ENCODE measurements around the gene ZFYVE27. TPM values are rescaled to one million over a fixed set of nuclear protein-coding genes. Genes with fewer than 3 reads are reported as not detected.

Gene ZFYVE27
- polyA plus RNA-seq, 1 donor from 2014 or later, result 135 TPM

DNA sequence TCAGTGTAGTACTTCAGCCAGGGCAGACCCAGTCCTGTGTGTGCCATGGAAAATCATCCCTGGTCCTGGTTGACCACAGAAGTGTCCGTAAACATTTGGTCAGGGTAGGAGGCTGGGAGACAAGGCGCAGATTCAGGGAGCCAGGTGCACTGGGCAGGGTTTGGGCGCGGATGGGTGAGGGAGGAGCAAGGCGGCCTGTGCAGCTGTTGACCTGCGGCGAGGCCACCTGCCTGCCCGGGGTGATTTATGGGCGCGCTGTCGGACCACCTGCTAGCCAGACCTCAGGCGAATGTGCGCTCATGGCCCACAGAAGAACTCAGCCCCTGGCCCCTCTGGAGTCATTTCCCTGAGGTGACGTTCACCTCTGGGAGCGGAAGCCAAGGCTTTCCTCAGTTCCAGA is 28.3 kb downstream of the ZFYVE27 start:
- H3K27ac ChIP-seq (ENCODE audit: low read length), result no peak overlapping the region
- no peaks in the 10 kb centered on the region for H3K36me3 ChIP-seq (ENCODE audit: insufficient read depth, low read length)
- H3K9me3 ChIP-seq (ENCODE audit: low read length), result no peaks in the 10 kb centered on the region
- H3K4me3 ChIP-seq (ENCODE audit: low read length), result no peak overlapping the region
- H3K79me2 ChIP-seq (replicated peaks; ENCODE audit: insufficient read depth, low read length), result no peaks in the 10 kb centered on the region
- H4K20me1 ChIP-seq (ENCODE audit: insufficient read depth), result no peaks in the 10 kb centered on the region
- no peak overlapping the region for H3K9ac ChIP-seq (ENCODE audit: low read length)
- H3F3A ChIP-seq (ENCODE audit: insufficient read depth, low read length, poor library complexity, severe bottlenecking), result no peaks in the 10 kb centered on the region
- H2AFZ ChIP-seq (ENCODE audit: low read depth, low read length), result no peak overlapping the region
- H3K4me2 ChIP-seq (ENCODE audit: low read length), result no peak overlapping the region
- peaks cover 16% of the 10 kb centered on the region for H3K27me3 ChIP-seq (ENCODE audit: insufficient read depth, low read depth, low read length)
- no peaks in the 10 kb centered on the region for H3K9me2 ChIP-seq (ENCODE audit: insufficient read depth, low read length)
- TF ChIP-seq MXI1 (conservative IDR thresholded peaks at IDR 0.05; ENCODE audit: poor library complexity, severe bottlenecking) (no peak), REST (IDR thresholded peaks at IDR 0.05; ENCODE audit: borderline replicate concordance) (no peak), SMC3 (conservative IDR thresholded peaks at IDR 0.05; ENCODE audit: poor library complexity) (no peak), POLR2AphosphoS5 (IDR thresholded peaks at IDR 0.05) (no peak), EP300 (conservative IDR thresholded peaks at IDR 0.05; ENCODE audit: poor library complexity, severe bottlenecking) (no peak), TAF1 (IDR thresholded peaks at IDR 0.05; ENCODE audit: low read depth) (no peak), EZH2 (IDR thresholded peaks at IDR 0.05; ENCODE audit: borderline replicate concordance, insufficient read depth, low read length, poor library complexity, severe bottlenecking) (no peak), RAD21 (conservative IDR thresholded peaks at IDR 0.05) (no peak)
- TF ChIP-seq, protein P1, sequence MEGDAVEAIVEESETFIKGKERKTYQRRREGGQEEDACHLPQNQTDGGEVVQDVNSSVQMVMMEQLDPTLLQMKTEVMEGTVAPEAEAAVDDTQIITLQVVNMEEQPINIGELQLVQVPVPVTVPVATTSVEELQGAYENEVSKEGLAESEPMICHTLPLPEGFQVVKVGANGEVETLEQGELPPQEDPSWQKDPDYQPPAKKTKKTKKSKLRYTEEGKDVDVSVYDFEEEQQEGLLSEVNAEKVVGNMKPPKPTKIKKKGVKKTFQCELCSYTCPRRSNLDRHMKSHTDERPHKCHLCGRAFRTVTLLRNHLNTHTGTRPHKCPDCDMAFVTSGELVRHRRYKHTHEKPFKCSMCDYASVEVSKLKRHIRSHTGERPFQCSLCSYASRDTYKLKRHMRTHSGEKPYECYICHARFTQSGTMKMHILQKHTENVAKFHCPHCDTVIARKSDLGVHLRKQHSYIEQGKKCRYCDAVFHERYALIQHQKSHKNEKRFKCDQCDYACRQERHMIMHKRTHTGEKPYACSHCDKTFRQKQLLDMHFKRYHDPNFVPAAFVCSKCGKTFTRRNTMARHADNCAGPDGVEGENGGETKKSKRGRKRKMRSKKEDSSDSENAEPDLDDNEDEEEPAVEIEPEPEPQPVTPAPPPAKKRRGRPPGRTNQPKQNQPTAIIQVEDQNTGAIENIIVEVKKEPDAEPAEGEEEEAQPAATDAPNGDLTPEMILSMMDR (IDR thresholded peaks at IDR 0.05; ENCODE audit: poor library complexity, severe bottlenecking), result no peak

GRCh38 chr10:97766106-97766810 is 29.3 kb downstream of the ZFYVE27 start:
- Histone ChIP-seq H3K9me2 (ENCODE audit: insufficient read depth, low read length) (no peaks in the 10 kb centered on the region), H3K4me3 (ENCODE audit: low read length) (no peak overlapping the region), H2AFZ (ENCODE audit: low read depth, low read length) (no peak overlapping the region), H3K27me3 (ENCODE audit: insufficient read depth, low read depth, low read length) (peaks cover 26% of the 10 kb centered on the region), H3K27ac (ENCODE audit: low read length) (no peak overlapping the region), H3K9ac (ENCODE audit: low read length) (no peak overlapping the region), H3K4me2 (ENCODE audit: low read length) (no peak overlapping the region), H3K79me2 (replicated peaks; ENCODE audit: insufficient read depth, low read length) (no peaks in the 10 kb centered on the region), H3K9me3 (ENCODE audit: low read length) (no peaks in the 10 kb centered on the region), H4K20me1 (ENCODE audit: insufficient read depth) (no peaks in the 10 kb centered on the region), H3F3A (ENCODE audit: insufficient read depth, low read length, poor library complexity, severe bottlenecking) (no peaks in the 10 kb centered on the region), H3K36me3 (ENCODE audit: insufficient read depth, low read length) (no peaks in the 10 kb centered on the region)
- TF ChIP-seq TAF1 (IDR thresholded peaks at IDR 0.05; ENCODE audit: low read depth) (no peak), RAD21 (conservative IDR thresholded peaks at IDR 0.05) (no peak), MXI1 (conservative IDR thresholded peaks at IDR 0.05; ENCODE audit: poor library complexity, severe bottlenecking) (no peak), EP300 (conservative IDR thresholded peaks at IDR 0.05; ENCODE audit: poor library complexity, severe bottlenecking) (no peak), EZH2 (IDR thresholded peaks at IDR 0.05; ENCODE audit: borderline replicate concordance, insufficient read depth, low read length, poor library complexity, severe bottlenecking) (no peak), REST (IDR thresholded peaks at IDR 0.05; ENCODE audit: borderline replicate concordance) (no peak), SMC3 (conservative IDR thresholded peaks at IDR 0.05; ENCODE audit: poor library complexity) (no peak), POLR2AphosphoS5 (IDR thresholded peaks at IDR 0.05) (no peak)
- TF ChIP-seq, protein P1 (IDR thresholded peaks at IDR 0.05; ENCODE audit: poor library complexity, severe bottlenecking), result no peak

Data from neural cell (in vitro differentiated cells).